H7 (cell line): ENCODE data around the gene TMEM98. TPM values are rescaled to one million over a fixed set of nuclear protein-coding genes. Genes with fewer than 3 reads are reported as not detected.

Experiments
- total RNA-seq: library from RNA; depleted of rRNA; stranded (reverse); fragments of >200 nt; shearing (Covaris generic); gene quantifications from 2 replicates; pipeline ENCODE4 v1.2.3, GENCODE V29; 2014; rRNA removed

TMEM98 gene
- total RNA-seq, 1 experiment from 2014 or later: 76.5 TPM

Other genes with a start within 250 kb of the TMEM98 start
- 15.6 and 16.8 TPM in 2 replicates for gene MYO1D, start 51.0 kb upstream of the TMEM98 start, total RNA-seq
- not detected in 2 replicates for gene SPACA3, start 63.7 kb downstream of the TMEM98 start, total RNA-seq